ENCODE measurements around the gene CNN1.

DNA sequence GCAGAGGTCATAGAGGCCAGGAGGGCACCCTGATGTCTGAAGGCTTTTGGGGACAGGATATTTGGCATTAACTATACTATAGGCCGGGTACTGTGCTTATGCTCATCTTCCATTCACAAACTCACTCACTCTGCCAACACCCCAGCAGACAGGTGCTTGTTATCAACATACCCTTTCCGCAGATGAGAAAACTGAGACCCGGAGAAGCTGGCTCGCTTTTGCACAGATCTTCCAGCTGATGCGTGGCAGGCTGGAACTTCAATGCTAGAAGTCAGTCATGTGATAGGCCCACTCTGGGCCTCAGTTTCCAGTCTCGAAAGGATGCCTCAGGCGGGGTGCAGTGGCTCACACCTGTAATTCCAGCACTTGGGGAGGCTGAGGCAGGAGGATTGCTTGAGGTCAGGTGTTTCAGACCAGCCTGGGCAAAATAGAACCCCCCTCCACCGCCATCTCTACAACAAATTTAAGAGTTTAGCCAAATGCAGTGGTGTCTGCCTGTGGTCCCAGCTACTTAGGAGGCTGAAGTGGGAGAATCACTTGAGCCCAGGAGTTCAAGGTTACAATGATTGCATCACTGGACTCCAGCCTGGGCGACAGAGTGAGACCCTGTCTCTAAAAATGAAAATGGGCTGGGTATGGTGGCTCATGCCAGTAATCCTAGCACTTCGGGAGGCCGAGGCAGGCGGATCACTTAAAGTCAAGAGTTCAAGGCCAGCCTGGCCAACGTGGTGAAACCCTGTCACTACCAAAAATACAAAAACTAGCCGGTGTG is 9.5 kb downstream of the CNN1 start:
- TF ChIP-seq, protein P1, sequence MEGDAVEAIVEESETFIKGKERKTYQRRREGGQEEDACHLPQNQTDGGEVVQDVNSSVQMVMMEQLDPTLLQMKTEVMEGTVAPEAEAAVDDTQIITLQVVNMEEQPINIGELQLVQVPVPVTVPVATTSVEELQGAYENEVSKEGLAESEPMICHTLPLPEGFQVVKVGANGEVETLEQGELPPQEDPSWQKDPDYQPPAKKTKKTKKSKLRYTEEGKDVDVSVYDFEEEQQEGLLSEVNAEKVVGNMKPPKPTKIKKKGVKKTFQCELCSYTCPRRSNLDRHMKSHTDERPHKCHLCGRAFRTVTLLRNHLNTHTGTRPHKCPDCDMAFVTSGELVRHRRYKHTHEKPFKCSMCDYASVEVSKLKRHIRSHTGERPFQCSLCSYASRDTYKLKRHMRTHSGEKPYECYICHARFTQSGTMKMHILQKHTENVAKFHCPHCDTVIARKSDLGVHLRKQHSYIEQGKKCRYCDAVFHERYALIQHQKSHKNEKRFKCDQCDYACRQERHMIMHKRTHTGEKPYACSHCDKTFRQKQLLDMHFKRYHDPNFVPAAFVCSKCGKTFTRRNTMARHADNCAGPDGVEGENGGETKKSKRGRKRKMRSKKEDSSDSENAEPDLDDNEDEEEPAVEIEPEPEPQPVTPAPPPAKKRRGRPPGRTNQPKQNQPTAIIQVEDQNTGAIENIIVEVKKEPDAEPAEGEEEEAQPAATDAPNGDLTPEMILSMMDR (IDR thresholded peaks at IDR 0.05): no peak
- no peak for TF ChIP-seq POLR2AphosphoS5 (IDR thresholded peaks at IDR 0.05)
- no peak for TF ChIP-seq POLR2A (IDR thresholded peaks at IDR 0.05)
